NCI-H1048 (cell line): ENCODE measurements around the gene RTKN.

ENCODE experiments used
- DNase-seq: peaks from one replicate; lab custom pipeline; 2025; lab: John Stamatoyannopoulos, UW

Gene RTKN

DNA sequence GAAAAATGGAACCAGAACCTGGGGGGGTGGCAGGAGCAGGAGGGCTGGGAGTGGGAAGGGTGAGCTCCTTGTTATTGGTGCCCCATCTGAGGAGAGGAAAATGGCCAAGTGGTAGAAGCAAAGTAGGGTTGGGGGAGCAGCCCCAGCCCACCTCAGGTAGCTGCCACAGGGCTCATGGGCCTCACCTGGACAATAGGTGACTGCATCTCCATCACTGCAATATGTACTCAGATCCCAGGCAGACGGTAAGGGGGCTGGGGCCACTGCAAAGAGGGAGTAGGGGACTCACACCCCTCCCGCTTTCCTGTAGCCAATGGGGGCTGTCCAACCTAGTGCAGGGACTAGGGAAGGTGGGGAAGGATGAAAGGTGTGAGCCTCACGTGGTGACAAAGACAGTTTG, 24.5 kb downstream of the RTKN start:
- no peak for DNase-seq

DNA sequence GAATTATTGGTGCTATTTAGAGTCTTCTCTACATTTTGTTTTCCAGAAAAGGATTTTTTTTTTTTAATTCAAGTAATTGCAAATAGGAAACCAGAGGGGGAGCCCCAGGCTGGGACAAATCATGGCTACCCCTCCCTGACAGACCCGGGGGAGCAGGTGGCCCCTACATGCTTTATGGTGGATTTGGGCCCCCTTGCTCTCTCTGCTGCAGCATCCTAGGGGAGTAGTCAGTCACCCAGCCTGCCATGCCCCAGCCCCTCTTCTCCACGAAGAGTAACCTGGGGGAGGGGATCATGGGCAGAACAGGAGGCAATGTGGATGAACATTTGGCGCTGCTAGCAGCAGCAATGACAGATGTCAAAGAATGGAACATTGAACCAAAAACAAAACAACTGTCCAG, 25.0 kb downstream of the RTKN start:
- no peak for DNase-seq

DNA sequence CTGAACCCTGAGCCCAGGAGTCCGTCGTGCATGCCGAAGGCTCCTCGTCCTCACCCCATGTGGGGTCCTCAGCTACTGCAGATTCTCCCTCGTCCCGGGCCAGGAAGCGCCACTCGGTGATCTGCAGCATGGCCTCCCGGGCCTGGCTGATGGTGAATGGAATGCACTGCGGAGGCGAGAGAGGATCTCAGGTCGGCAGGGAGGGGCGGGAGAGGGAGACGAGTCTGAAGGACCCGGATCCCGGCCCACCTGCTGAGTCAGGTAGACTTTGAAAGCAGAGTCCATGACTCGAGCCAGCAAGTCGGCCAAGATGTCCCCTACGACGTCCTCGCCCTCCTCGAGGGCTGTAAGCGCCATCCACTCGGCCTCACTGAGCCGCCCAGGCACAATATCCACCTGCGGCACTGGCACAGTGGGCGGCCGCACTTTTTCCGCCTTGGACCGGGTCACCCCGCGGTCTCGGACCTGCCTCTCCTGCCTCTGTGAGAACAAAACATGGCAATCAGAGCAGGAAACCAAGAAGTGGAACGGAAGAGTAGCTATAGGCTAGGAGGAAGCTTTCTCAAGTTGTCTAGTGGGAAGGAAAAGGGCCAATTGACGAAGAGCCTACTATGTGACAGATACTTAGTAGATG, 25.9 kb downstream of the RTKN start:
- DNase-seq, result no peak

DNA sequence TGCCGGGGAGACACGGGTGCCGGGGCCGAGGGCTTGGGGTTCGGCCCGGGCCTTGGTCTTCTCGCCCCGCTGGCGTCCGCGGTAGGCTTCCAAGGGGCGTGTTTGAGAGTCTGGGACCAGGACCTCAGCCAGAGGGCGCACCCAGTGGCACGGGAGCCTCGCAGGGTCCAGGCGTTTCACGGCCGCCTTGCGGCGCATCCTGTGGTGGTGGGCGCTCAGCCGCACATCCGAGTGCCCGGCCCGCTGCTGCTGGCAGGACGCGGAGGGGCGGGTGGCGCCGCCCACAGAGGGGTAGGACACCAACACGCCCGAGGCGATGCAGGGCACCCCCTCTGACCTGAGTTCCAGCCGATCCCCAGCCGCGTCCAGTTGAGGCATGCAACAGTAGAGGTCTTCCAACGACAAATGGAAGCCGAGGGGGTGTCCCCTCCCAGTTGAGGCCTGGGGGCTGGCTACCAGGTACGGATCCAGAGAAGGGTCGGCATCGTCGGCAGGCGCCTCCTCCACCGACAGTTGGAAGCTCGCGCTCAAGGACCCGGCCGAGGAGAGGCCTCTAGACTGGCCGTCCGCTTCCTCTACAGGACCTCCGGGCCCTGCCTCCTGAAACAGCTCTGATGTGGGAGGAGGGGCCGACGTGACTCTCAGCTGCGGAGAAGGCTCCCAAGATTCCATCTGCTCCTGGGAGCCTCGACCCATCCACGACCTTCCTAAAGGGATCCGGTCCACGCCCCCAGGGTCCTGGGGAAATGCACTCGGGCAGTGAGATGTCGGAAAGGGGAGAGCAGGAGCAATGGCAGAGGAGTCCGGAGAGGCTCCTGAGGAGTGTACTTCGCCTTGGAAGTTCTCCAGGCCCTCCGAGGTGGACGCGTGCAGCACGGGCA, 26.6 kb downstream of the RTKN start:
- no peak for DNase-seq

DNA sequence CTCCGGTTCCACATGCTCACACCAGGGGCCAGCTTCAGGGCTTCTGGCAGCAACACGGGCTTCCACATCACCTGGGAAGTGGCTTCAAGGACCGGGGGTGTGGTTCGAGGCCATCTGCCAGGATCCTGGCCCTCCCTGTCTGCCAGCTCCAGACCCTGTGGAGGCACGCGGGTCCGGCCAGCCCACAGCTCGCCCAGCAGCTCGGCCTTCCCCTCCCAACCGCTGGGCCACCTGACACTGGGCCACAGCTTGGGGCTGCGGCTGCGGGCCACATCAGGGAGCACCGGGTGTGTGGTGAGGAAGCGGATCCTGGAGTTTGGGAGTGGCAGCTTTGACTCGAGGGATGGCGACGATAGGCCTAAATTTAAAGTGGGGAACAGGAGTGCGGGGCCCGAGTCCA, 27.3 kb downstream of the RTKN start:
- no peak for DNase-seq

DNA sequence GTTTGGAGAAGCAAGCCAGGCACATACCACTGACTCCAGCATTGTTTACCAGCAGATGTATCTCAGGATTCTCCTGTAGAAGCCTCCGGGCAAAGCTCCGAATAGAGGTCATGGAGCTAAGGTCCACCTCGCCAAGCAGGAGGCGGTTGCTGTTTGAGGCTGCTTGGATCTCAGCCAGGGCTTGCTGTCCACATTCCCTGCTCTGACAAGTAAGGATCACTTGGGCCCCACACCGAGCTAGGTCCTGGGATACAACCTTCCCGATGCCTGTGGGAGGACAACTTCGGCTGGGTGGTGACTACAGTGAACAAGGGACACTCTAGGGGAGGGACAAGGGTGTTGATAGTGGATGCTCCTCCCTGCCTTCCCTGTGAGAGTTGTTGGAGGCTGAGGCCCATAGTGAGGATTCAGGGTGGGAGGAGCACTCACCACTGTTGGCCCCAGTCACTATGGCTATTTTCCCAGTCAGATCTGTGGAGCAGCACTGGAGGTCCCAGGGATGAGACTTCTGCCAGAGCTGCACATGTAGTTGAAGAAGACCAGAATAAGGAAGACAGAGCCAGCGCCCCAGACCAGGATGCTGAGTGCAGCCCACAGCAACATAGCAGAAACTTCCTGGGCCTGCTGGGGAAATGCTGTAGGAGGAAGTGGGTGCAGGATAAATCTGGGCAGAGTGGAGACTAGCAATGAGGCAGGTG, 28.6 kb downstream of the RTKN start:
- DNase-seq, result no peak

DNA sequence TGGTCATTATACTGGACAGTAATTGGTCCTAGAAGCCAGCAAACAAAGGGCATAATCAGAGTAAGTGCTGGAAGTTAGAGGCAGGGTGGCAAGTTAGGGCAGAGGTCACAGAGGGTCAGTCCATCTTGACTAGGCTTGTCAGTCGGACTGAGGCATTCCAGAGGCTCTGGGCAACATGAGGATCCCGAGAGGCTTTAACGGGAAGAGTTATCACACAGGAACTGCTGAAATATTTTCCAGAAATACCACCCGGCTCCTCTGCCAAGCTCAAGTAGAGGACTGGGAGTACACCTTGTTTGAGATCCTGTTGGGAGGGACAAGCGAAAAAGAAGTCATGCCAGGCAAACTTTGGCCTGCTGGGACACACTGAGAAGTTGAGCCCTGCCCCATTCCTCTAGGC, 34.1 kb downstream of the RTKN start:
- DNase-seq, result no peak

DNA sequence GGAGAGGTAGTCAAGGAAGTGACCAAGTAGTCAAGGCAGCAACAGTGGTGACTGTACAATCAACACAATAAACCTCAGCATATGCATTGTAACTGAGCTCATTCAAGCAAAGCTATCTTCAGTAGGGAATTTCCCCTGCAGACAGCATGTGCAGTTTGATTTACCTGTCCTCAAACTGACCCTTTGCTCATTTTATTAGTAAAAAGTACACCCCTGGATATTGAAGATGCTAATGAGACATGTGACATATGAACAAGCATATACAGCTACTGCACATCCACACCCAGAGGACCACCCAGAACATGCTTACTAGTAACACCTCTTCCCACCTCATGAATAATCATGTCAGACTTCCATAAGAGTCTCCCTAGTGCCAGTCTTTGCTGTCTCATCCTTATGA, 35.7 kb downstream of the RTKN start:
- DNase-seq, result no peak

DNA sequence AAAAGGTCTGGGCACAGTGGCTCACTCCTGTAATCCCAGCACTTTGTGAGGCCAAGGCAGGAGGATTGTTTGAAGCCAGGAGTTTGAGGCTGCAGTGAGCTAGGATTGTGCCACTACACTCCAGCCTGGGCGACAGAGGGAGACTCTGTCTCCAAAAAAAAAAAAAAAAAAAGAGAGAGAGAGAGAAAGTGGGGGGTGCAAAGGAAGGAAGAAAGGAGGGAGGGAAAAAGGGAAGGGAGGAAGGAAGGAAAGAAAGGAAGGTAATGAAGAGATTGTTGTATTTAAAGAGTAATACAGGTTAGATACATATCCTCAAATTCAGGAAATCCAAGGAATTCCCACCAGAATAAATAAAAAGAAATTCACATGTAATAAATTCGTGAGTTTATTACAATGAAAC, 39.8 kb downstream of the RTKN start:
- DNase-seq, result no peak

DNA sequence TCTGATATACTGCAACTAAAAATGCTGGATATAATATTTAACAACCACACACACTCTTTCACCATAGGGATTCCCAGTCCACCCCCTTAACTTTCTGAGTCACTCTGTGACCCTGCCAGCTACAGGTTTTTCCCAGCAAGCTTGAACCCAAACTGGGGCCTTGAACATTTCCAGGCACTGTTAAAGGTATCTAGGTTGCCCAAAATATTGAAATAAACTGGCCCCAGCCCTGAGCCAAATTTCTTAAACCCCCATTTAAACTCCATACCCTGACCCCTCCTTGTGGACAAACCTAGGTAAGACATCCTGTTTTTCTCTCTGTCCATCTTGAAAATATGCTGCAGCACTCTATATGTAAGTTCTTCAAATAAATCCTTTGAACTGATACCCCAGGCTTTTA, 42.0 kb downstream of the RTKN start:
- no peak for DNase-seq

DNA sequence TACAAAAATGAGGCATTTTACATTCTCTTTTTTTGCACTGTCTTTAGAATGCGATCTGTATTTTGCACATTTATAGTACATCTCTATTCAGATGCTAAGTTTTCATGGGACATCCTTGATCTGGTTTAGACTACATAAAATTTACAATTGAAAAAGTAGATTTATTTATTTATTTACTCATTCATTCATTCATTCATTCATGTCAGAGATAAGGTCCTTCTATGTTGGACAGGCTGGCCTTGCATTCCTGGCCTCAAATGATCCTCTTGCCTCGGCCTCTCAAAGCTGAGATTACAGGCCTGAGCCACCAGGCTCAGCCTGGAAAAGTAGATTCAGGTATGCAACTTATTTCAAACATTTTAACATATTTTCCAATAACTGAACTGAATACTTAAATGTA, 45.6 kb downstream of the RTKN start:
- no peak for DNase-seq

DNA sequence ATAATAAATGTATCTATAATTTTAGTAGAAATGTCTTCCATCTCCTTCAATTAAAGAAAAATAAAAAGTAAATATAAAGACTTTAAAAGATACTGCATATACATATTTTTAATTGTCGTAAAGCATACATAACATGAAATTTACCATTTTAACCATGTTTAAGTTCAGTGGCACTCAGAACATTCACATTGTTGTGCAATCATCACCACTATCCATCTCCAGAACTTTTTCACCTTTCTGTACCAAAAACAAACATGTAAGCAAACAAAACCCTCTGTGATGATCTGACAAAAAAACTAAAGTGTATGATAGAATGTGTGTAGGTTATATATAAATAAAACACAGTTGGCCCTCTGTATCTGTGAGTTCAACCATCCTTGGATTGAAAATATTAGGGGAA, 48.2 kb downstream of the RTKN start:
- DNase-seq, result no peak

DNA sequence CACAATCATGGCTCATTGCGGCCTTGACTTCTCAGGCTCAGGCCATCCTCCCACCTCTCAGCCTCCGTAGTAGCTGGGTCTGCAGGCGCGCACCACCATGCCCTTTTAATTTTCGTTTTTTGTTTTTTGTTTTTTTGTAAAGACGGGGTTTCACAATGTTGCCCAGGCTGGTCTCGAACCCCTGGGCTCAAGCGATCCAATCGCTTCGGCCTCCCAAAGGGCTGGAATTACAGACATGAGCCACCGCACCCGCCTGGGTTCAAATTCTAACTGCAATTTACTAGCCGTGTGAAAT, 49.3 kb downstream of the RTKN start:
- DNase-seq, result no peak

DNA sequence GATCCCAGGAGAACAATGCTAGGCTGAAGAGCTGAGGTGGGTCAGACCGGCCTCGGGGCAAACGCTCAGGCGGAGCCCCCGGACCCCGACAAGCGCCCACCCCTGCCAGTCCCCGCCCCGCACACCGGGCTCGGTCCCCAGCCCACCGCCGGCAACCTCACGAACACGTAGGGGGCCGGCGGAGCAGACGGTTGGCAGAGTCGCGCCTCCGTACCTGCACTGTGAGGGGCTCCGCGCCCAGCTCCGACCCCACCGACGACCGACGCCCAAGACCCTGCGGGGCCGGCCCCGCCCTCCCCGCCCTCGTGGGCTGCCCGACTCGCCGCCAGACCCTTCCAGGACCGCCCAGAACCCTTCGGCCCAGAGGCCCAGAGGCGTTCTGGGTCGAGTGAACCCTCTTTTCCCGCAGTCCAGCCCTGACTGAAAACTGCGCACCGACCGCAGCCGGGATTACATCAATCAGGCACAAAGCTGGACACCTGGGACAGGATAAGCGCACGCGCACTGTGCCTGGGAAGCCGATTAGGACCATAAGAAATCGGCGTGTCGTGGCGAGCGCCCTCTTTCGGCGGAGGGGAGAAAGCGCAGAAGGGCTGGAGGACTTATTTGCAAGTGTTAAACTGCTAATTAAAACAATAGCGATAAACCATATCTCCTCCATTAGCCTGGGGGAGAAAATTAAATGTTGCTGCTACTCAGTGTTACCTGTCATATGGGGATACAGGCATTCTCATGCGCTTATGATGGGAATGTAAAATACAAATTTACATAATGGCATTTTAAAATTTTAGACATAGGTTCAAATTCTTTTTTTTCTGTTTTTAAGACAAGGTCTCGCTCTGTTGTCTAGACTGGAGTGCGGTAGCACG, 49.9 kb downstream of the RTKN start:
- DNase-seq, result no peak

DNA sequence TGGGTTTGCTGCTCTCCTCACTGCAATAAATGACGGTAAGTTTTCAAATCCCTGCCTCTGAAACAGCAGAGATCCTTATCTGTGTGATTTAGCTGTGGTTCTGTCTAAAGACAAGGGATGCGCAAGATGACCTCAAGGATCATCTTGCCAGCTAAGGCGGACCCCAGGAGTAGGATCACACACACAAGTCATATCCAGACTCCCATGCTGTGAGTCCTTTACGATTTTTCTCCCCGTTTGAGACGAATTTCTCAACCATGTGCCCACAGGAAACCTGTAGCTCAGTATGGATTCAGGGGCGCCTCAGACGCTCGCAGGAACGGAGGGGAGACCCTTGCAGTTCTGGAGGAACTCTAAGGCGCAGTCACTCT, 50.5 kb downstream of the RTKN start:
- DNase-seq, result no peak

DNA sequence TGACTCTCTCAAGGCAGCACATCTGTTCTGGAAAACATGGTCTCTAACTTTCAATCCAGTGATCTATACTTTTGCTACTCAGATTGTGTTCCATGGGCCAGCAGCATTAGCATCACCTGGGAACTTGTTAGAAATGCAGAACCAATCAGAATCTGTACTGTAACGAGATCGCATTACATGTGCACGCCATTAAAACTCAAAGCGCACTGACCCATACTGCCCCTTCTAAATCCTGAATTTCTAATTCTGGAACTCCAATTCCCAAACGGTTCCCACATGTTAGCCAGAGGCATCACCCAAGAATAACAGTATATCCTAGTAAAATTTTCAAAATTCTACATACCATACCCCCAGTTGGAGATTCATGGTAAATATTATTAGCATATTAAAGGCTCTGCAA, 51.1 kb downstream of the RTKN start:
- no peak for DNase-seq

DNA sequence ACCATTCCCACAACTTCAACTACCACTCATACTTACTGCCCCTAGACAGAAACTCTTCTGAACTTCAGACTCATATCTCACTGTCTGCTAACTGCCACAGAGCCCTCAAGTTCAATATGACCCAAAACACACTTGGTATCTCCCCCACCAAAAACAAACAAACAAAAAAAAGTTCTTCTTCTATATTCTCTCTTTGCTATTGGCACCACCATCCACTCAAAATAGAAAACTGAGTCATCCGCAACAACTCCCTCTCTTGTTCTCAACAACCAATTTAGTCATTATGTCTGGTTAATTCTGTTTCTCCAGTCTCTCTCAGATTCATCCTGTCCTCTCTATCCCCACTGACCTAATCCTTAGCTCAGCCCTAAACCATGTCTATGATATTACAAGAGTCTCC, 54.4 kb downstream of the RTKN start:
- DNase-seq, result no peak

DNA sequence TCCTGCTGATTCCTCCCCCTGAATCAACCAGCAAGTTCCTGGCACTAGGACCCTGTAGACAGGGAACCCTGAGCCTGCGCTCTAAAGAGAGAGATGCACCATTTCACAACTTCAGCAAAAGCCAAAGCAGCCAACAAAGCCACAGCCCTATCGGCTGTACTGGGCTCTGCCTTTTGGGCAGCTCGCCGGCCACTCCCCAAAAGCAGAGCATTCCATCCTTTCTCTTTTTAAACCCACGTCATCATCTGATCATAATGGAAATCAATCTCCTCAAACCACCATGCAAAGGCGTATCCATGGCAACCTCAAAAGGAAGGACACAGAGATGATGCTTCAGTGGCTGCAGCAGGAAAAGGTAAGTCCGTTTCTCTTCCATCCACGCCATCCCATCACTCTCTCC, 56.3 kb downstream of the RTKN start:
- DNase-seq, result no peak

DNA sequence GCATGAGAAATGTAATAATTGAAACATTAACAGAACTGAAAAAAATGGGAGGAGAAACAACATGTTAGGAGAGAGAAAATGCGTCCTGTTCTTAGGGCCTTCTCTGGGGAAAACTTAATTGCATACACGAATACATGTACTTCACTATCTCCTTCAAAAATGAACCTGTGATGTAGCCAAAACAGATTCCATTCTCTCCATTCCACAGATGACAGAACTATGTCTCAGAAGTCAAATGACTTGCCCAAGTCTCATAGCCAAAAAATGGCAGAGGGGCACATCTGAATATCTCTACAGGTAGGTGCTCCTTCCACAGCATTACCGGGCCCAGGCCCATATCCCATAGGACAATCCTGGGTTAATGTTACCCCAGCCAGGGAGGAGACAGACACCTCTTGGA, 57.7 kb downstream of the RTKN start:
- DNase-seq, result no peak

DNA sequence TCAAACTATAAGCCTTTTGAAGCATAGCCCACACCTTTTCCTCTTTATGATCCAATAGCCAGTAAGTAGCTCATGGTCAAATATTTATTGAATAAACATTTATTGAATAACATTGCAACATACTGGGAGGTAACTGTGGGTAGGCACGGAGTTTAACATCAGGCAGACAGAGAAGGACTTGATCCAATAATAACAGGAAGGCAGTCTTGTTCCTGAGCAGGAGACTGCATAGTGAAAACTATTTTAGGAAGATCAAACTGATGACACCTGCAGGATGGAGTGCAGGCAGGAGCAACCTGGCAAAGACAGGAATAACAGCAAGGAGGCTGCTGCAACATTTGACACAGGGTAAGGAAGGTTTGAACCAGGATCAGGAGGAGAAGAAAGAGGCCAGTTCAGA, 58.5 kb downstream of the RTKN start:
- no peak for DNase-seq

DNA sequence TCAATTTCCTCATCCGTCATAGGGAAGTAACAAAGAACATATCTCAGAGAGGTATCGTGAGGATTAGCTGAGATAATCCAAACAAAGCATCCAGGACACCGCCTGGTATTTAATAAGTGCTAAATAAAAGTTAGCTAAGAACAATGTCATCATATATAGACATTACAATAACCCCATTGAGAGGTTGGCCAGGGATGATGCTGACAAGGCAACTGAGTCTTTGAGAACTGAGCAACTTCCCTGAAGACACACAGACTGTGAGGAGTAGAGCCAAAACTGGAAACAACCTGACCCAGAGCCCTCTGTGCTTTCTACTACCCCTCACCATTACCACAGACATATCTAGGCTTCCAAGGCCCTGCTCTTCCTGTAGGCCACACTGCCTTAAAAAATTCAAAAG, 60.0 kb downstream of the RTKN start:
- no peak for DNase-seq
